ENCODE measurements around the gene OR10A2.

DNA sequence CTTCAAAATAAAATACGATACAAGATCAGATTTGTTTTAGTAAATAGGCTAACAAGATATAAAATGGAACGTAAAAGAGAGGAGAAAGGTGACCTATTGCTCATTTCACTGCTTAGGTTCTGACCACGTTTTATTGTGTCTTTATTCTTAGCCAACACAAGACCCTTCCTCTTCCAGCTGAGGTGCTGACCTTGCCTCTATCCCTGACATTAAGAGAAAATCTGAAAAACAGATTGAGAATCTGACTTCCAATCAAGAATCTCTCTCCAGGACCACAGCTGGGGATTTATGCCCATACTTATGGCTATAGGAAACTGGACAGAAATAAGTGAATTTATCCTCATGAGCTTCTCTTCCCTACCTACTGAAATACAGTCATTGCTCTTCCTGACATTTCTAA is 17.5 kb upstream of the OR10A2 start, which contains the start of gene OR10A5:
- TF ChIP-seq CTCF (IDR thresholded peaks at IDR 0.05; ENCODE audit: poor library complexity, severe bottlenecking) (no peak), TAF1 (IDR thresholded peaks at IDR 0.05; ENCODE audit: low read depth) (no peak)
